Prostate gland (tissue), 2 donors: ENCODE results near the gene CTXND1. TPM values are rescaled to one million over a fixed set of nuclear protein-coding genes. Genes with fewer than 3 reads are reported as not detected.

Experiments used
- DNase-seq: peaks from one replicate; pipeline ENCODE4 v3.0.0-alpha.2; 2019; ENCODE audit warnings: low spot score
- H3K27ac ChIP-seq, 2 donors: fragments of 200-600 bp; sonication (generic); 2 replicates each; pipeline ENCODE4 v1.5.1; 2017 to 2019
- H3K27me3 ChIP-seq: fragments of 200-600 bp; sonication (generic); replicated peaks from 2 replicates; pipeline ENCODE4 v1.5.1; 2019; ENCODE audit not compliant: insufficient read depth
- H3K36me3 ChIP-seq, 2 donors: fragments of 200-600 bp; sonication (generic); 1 replicate in 1 of 2; 2 replicates in 1 of 2; pipeline versions ENCODE4 v1.5.1 to v1.8.1; 2017 to 2019
- H3K4me1 ChIP-seq: fragments of 200-600 bp; sonication (generic); replicated peaks from 2 replicates; pipeline ENCODE4 v1.5.1; 2019
- H3K4me3 ChIP-seq, 2 donors: fragments of 200-600 bp; sonication (generic); 2 replicates each; pipeline ENCODE4 v1.5.1; 2017 to 2019
- H3K9me3 ChIP-seq: fragments of 200-600 bp; sonication (generic); 2 replicates; pipeline ENCODE4 v1.5.1; 2017
- CTCF ChIP-seq, 4 experiments: fragments of 200-600 bp in 2 of 4; fragments of 450-650 bp in 2 of 4; sonication (generic) in 2 of 4; IDR thresholded peaks; 1 replicate in 3 of 4; 2 replicates in 1 of 4; pipeline ENCODE4 v1.5.1; 2016 to 2019; ENCODE audit warnings: antibody characterized with exemption in 4 of 4, mild to moderate bottlenecking in 2 of 4, moderate library complexity in 2 of 4
- POLR2A ChIP-seq: fragments of 450-650 bp; IDR thresholded peaks from one replicate; pipeline ENCODE4 v1.6.1; 2016; ENCODE audit warnings: antibody characterized with exemption, mild to moderate bottlenecking
- POLR2AphosphoS5 ChIP-seq: sonication (generic); formaldehyde crosslinking; IDR thresholded peaks from one replicate; pipeline ENCODE4 v1.6.1; 2017; ENCODE audit warnings: antibody characterized with exemption
- WGBS: methylation state at CpG from one replicate; pipeline ENCODE4 v1.1.5; 2018; 5-methylcytosine and 5-hydroxymethylcytosine counted together
- intact Hi-C: fragments of 100-400 bp; cut with DNase I; formaldehyde crosslinking; loops from one replicate; pipeline ENCODE4 v1.14.2; 2022
- total RNA-seq, 2 donors: library from RNA; depleted of rRNA; stranded (reverse); fragments of >200 nt; gene quantifications; one replicate each; pipeline ENCODE4 v1.1.0, GENCODE V29; 2016

The CTXND1 gene
- total RNA-seq, 2 donors from 2014 or later: 0.96 TPM; not detected in 1

- Histone ChIP-seq H3K9me3 (no peaks in the 10 kb centered on the region), H3K4me3 (no peak overlapping the region), H3K27ac (no peak overlapping the region), H3K27me3 (no peaks in the 10 kb centered on the region), H3K36me3 (peaks cover 0 to 5% of the 10 kb centered on the region in 2 donors), H3K4me1 (no peaks in the 10 kb centered on the region)
- 62% methylated on average over 6 of the region's 6 CpGs for WGBS
- TF ChIP-seq POLR2A (no peak), CTCF (IDR thresholded peaks at IDR 0.05) (no peak), POLR2AphosphoS5 (no peak)
- intact Hi-C loops: no loop called here
- DNase-seq: no peak
These were observed 75.6 kb downstream of the CTXND1 start for GRCh38 chr15:80176443-80176842.

GRCh38 chr15:80175436-80175835 lies 76.6 kb downstream of the CTXND1 start:
- Histone ChIP-seq H3K27ac (no peak overlapping the region), H3K4me1 (no peaks in the 10 kb centered on the region), H3K36me3 (peaks cover 0 to 5% of the 10 kb centered on the region in 2 donors), H3K27me3 (no peaks in the 10 kb centered on the region), H3K4me3 (no peak overlapping the region), H3K9me3 (no peaks in the 10 kb centered on the region)
- intact Hi-C loops: no loop called here
- TF ChIP-seq POLR2AphosphoS5 (no peak), POLR2A (no peak), CTCF (IDR thresholded peaks at IDR 0.05) (no peak)
- no peak for DNase-seq
- 97% methylated on average over 6 of the region's 9 CpGs for WGBS

GRCh38 chr15:80174017-80174746 lies 77.8 kb downstream of the CTXND1 start:
- H3K27ac ChIP-seq: peak overlapping the region; percentile 44 to 46
- intact Hi-C loops: loop anchor here (5.0 kb wide), 2 partner anchors 112 to 277 kb away; partner anchors contain the start of gene MTHFS
- no peak overlapping the region for H3K4me3 ChIP-seq
- H3K9me3 ChIP-seq: no peaks in the 10 kb centered on the region
- no peak for TF ChIP-seq CTCF (IDR thresholded peaks at IDR 0.05)
- peak; percentile 73 for TF ChIP-seq POLR2AphosphoS5
- peak; percentile 63 for DNase-seq
- no peaks in the 10 kb centered on the region for H3K4me1 ChIP-seq
- 55% methylated on average over 11 of the region's 11 CpGs for WGBS
- H3K27me3 ChIP-seq: no peaks in the 10 kb centered on the region
- H3K36me3 ChIP-seq: no peaks in the 10 kb centered on the region

GRCh38 chr15:80173022-80173759 lies 78.8 kb downstream of the CTXND1 start:
- H3K4me1 ChIP-seq: no peaks in the 10 kb centered on the region
- TF ChIP-seq CTCF (IDR thresholded peaks at IDR 0.05) (peak in 3 of 4 experiments; percentile 58 to 79 (median 79)), POLR2AphosphoS5 (peak; percentile 63), POLR2A (no peak)
- H3K4me3 ChIP-seq: no peak overlapping the region
- WGBS: 72% methylated on average over 9 of the region's 10 CpGs
- DNase-seq: peak; percentile 79
- H3K27me3 ChIP-seq: no peaks in the 10 kb centered on the region
- no peaks in the 10 kb centered on the region for H3K36me3 ChIP-seq
- intact Hi-C loops: loop anchor here (5.0 kb wide), 2 partner anchors 111 to 276 kb away; partner anchors contain the start of gene MTHFS
- H3K9me3 ChIP-seq: no peaks in the 10 kb centered on the region
- peak overlapping the region in 1 of 2 donors; percentile 44 for H3K27ac ChIP-seq
